Neural cell (in vitro differentiated cells): Measurements from ENCODE around the gene OXNAD1. TPM values are rescaled to one million over a fixed set of nuclear protein-coding genes. Genes with fewer than 3 reads are reported as not detected.

Source experiments
- H2AFZ ChIP-seq: fragments of 200-600, 300-800 bp; sonication (generic), shearing (Covaris generic); 2 replicates; pipeline ENCODE4 v1.6.0; 2014; ENCODE audit warnings: low read depth, mild to moderate bottlenecking, antibody characterized with exemption, low read length, moderate library complexity
- H3F3A ChIP-seq: fragments of 200-600 bp; shearing (Covaris generic); 2 replicates; pipeline ENCODE4 v1.6.1; 2016; ENCODE audit warnings: mild to moderate bottlenecking, moderate library complexity, mixed read lengths, antibody characterized with exemption, low read length; ENCODE audit not compliant: insufficient read depth, poor library complexity, severe bottlenecking
- H3K27ac ChIP-seq: fragments of 200-600, 300-800 bp; sonication (generic), shearing (Covaris generic); 2 replicates; pipeline ENCODE4 v1.5.1; 2014; ENCODE audit warnings: mild to moderate bottlenecking, low read length, moderate library complexity
- H3K27me3 ChIP-seq: fragments of 300-800, 200-600 bp; sonication (generic), shearing (Covaris generic); 2 replicates; pipeline ENCODE4 v1.6.0; 2014; ENCODE audit warnings: mild to moderate bottlenecking, low read depth, low read length, moderate library complexity; ENCODE audit not compliant: insufficient read depth
- H3K36me3 ChIP-seq: fragments of 300-800, 200-600 bp; sonication (generic), shearing (Covaris generic); 2 replicates; pipeline ENCODE4 v1.5.1; 2014; ENCODE audit warnings: mild to moderate bottlenecking, antibody characterized with exemption, low read length, moderate library complexity; ENCODE audit not compliant: insufficient read depth
- H3K4me2 ChIP-seq: fragments of 300-800, 200-600 bp; sonication (generic), shearing (Covaris generic); 2 replicates; pipeline ENCODE4 v1.6.0; 2014; ENCODE audit warnings: mild to moderate bottlenecking, low read length
- H3K4me3 ChIP-seq: fragments of 300-800, 200-600 bp; sonication (generic), shearing (Covaris generic); 2 replicates; pipeline ENCODE4 v1.5.1; 2014; ENCODE audit warnings: mild to moderate bottlenecking, low read length, moderate library complexity
- H3K79me2 ChIP-seq: fragments of 200-600 bp; shearing (Covaris generic); replicated peaks from 2 replicates; pipeline ENCODE4 v1.6.0; 2014; ENCODE audit warnings: mild to moderate bottlenecking, low read length, moderate library complexity; ENCODE audit not compliant: insufficient read depth
- H3K9ac ChIP-seq: fragments of 300-800, 200-600 bp; sonication (generic), shearing (Covaris generic); 2 replicates; pipeline ENCODE4 v1.6.1; 2016; ENCODE audit warnings: mild to moderate bottlenecking, low read length, mixed read lengths
- H3K9me2 ChIP-seq: fragments of 200-600 bp; shearing (Covaris generic); 2 replicates; pipeline ENCODE4 v1.6.1; 2016; ENCODE audit warnings: mild to moderate bottlenecking, low read length, mixed read lengths; ENCODE audit not compliant: insufficient read depth
- H3K9me3 ChIP-seq: fragments of 200-600, 300-800 bp; sonication (generic), shearing (Covaris generic); 2 replicates; pipeline ENCODE4 v1.6.1; 2016; ENCODE audit warnings: mild to moderate bottlenecking, mixed run types, low read length, moderate library complexity, mixed read lengths
- H4K20me1 ChIP-seq: fragments of 200-600 bp; shearing (Covaris generic); 2 replicates; pipeline ENCODE4 v1.6.1; 2016; ENCODE audit warnings: mild to moderate bottlenecking, mixed run types; ENCODE audit not compliant: insufficient read depth
- EP300 ChIP-seq: fragments of 450-650 bp; conservative IDR thresholded peaks from 2 replicates; pipeline ENCODE4 v1.6.1; 2014; ENCODE audit warnings: antibody characterized with exemption, mild to moderate bottlenecking, moderate library complexity; ENCODE audit not compliant: poor library complexity, severe bottlenecking
- EZH2 ChIP-seq: fragments of 200-600, 300-800 bp; shearing (Covaris generic), sonication (generic); IDR thresholded peaks from 2 replicates; pipeline ENCODE4 v1.6.1; 2014; ENCODE audit warnings: antibody characterized with exemption, low read length, borderline replicate concordance, mild to moderate bottlenecking; ENCODE audit not compliant: insufficient read depth, poor library complexity, severe bottlenecking
- MXI1 ChIP-seq: fragments of 450-650 bp; conservative IDR thresholded peaks from 2 replicates; pipeline ENCODE4 v1.6.1; 2014; ENCODE audit warnings: antibody characterized with exemption, mild to moderate bottlenecking; ENCODE audit not compliant: poor library complexity, severe bottlenecking
- POLR2AphosphoS5 ChIP-seq: IDR thresholded peaks from 2 replicates; pipeline ENCODE4 v1.6.1; 2012
- RAD21 ChIP-seq: fragments of 450-650 bp; conservative IDR thresholded peaks from 2 replicates; pipeline ENCODE4 v1.6.1; 2014; ENCODE audit warnings: antibody characterized with exemption, mild to moderate bottlenecking, moderate library complexity
- REST ChIP-seq: IDR thresholded peaks from 2 replicates; pipeline ENCODE4 v1.6.1; 2012; ENCODE audit warnings: borderline replicate concordance
- SMC3 ChIP-seq: fragments of 450-650 bp; conservative IDR thresholded peaks from 2 replicates; pipeline ENCODE4 v1.6.1; 2014; ENCODE audit warnings: antibody characterized with exemption, mild to moderate bottlenecking, moderate library complexity; ENCODE audit not compliant: poor library complexity
- TAF1 ChIP-seq: IDR thresholded peaks from 2 replicates; pipeline ENCODE4 v1.6.1; 2012; ENCODE audit warnings: low read depth
- polyA plus RNA-seq: library from polyadenylated mRNA; depleted of rRNA; stranded (reverse); fragments of >200 nt; gene quantifications from 2 replicates; pipeline ENCODE4 v1.2.3, GENCODE V29; 2014
- TF ChIP-seq, protein P1 (sequence below): fragments of 450-650 bp; IDR thresholded peaks from 2 replicates; pipeline ENCODE4 v1.5.1; 2014; ENCODE audit warnings: antibody characterized with exemption, mild to moderate bottlenecking, moderate library complexity; ENCODE audit not compliant: poor library complexity, severe bottlenecking

OXNAD1 gene
- polyA plus RNA-seq, 1 donor from 2014 or later: 16.4 TPM

- TF ChIP-seq SMC3: no peak
- TF ChIP-seq EP300: no peak
- TF ChIP-seq, protein P1, sequence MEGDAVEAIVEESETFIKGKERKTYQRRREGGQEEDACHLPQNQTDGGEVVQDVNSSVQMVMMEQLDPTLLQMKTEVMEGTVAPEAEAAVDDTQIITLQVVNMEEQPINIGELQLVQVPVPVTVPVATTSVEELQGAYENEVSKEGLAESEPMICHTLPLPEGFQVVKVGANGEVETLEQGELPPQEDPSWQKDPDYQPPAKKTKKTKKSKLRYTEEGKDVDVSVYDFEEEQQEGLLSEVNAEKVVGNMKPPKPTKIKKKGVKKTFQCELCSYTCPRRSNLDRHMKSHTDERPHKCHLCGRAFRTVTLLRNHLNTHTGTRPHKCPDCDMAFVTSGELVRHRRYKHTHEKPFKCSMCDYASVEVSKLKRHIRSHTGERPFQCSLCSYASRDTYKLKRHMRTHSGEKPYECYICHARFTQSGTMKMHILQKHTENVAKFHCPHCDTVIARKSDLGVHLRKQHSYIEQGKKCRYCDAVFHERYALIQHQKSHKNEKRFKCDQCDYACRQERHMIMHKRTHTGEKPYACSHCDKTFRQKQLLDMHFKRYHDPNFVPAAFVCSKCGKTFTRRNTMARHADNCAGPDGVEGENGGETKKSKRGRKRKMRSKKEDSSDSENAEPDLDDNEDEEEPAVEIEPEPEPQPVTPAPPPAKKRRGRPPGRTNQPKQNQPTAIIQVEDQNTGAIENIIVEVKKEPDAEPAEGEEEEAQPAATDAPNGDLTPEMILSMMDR: no peak
- TF ChIP-seq REST: no peak
- no peak for TF ChIP-seq POLR2AphosphoS5
- no peak for TF ChIP-seq EZH2
- TF ChIP-seq MXI1: no peak
- TF ChIP-seq RAD21: no peak
- no peak for TF ChIP-seq TAF1
- Histone ChIP-seq H3K27me3 (no peaks in the 10 kb centered on the region), H3K4me3 (no peak overlapping the region), H3K9me3 (no peaks in the 10 kb centered on the region), H3F3A (no peaks in the 10 kb centered on the region), H4K20me1 (no peaks in the 10 kb centered on the region), H3K79me2 (no peaks in the 10 kb centered on the region), H3K27ac (no peak overlapping the region), H3K9me2 (no peaks in the 10 kb centered on the region), H3K36me3 (no peaks in the 10 kb centered on the region), H2AFZ (no peak overlapping the region), H3K4me2 (no peak overlapping the region), H3K9ac (no peak overlapping the region)
Observed at GRCh38 chr3:16313886-16314645, 49.1 kb downstream of the OXNAD1 start.

DNA sequence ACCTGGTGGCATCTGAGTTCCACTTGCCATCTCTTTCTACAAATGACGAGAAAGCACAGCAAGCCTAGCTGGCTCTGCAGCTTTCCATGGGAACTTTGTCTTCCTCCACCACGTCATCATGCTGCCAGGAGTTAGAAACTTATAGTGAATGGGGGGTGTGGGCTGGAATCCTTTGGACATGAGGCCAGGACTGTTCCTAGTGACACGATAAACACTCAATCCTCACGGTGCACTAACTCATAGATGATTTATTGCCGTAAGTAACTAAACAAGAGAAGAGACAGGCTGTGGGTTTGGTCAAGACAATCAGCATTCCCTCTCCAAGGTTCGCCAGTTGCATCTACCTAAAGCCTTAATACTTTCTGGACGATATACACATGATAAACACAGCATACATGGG is 50.6 kb downstream of the OXNAD1 start:
- H3K4me3 ChIP-seq: no peak overlapping the region
- no peaks in the 10 kb centered on the region for H3K9me3 ChIP-seq
- no peaks in the 10 kb centered on the region for H3F3A ChIP-seq
- no peak overlapping the region for H2AFZ ChIP-seq
- no peak overlapping the region for H3K27ac ChIP-seq
- no peaks in the 10 kb centered on the region for H3K9me2 ChIP-seq
- no peaks in the 10 kb centered on the region for H3K36me3 ChIP-seq
- no peak overlapping the region for H3K9ac ChIP-seq
- H4K20me1 ChIP-seq: no peaks in the 10 kb centered on the region
- no peak overlapping the region for H3K4me2 ChIP-seq
- no peaks in the 10 kb centered on the region for H3K27me3 ChIP-seq
- TF ChIP-seq TAF1 (no peak), POLR2AphosphoS5 (no peak), SMC3 (no peak), RAD21 (no peak), EP300 (no peak)
- TF ChIP-seq, protein P1: no peak
- no peaks in the 10 kb centered on the region for H3K79me2 ChIP-seq
